Measurements from ENCODE around the gene TOB1. TPM values are rescaled to one million over a fixed set of nuclear protein-coding genes. Genes with fewer than 3 reads are reported as not detected.

TOB1 gene
- total RNA-seq, 2 donors from 2014 or later: 116 to 169 TPM

DNA sequence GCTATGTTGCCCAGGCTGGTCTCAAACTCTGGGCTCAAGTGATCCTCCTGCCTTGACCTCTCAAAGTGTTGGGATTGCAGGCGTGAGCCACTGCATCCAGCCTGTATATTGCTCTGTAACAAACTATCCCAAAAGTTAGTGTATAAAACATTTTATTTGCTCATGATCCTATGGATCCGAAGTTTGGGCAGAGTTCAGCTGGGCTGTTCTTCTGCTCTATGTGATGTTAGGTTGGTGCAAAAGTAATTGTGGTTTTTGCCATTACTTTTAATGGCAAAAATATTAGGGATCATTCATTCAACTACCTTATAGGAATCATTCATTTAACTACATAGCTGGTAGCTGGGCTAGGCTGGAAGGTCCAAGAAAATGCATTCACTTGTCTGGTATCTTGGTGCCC, 43.6 kb downstream of the TOB1 start:
- Histone ChIP-seq H3K4me1 (no peaks in the 10 kb centered on the region), H3K36me3 (no peaks in the 10 kb centered on the region), H3K9ac (ENCODE audit: low read depth in 2 of 2, low read length in 2 of 2) (no peak overlapping the region), H3K4me3 (no peak overlapping the region), H3K27me3 (no peaks in the 10 kb centered on the region), H3K9me3 (no peaks in the 10 kb centered on the region), H3K27ac (no peak overlapping the region)
- no peak for DNase-seq
- TF ChIP-seq, protein P1, sequence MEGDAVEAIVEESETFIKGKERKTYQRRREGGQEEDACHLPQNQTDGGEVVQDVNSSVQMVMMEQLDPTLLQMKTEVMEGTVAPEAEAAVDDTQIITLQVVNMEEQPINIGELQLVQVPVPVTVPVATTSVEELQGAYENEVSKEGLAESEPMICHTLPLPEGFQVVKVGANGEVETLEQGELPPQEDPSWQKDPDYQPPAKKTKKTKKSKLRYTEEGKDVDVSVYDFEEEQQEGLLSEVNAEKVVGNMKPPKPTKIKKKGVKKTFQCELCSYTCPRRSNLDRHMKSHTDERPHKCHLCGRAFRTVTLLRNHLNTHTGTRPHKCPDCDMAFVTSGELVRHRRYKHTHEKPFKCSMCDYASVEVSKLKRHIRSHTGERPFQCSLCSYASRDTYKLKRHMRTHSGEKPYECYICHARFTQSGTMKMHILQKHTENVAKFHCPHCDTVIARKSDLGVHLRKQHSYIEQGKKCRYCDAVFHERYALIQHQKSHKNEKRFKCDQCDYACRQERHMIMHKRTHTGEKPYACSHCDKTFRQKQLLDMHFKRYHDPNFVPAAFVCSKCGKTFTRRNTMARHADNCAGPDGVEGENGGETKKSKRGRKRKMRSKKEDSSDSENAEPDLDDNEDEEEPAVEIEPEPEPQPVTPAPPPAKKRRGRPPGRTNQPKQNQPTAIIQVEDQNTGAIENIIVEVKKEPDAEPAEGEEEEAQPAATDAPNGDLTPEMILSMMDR (IDR thresholded peaks at IDR 0.05): no peak
- intact Hi-C loops (cut with DNase I): no loop called here

GRCh38 chr17:50820651-50821050, 45.5 kb downstream of the TOB1 start:
- Histone ChIP-seq H3K4me3 (no peak overlapping the region), H3K9me3 (no peaks in the 10 kb centered on the region), H3K36me3 (no peaks in the 10 kb centered on the region), H3K4me1 (no peaks in the 10 kb centered on the region), H3K27ac (no peak overlapping the region), H3K9ac (ENCODE audit: low read depth in 2 of 2, low read length in 2 of 2) (no peak overlapping the region), H3K27me3 (no peaks in the 10 kb centered on the region)
- intact Hi-C loops (cut with DNase I): no loop called here
- no peak for DNase-seq
- TF ChIP-seq, protein P1 (IDR thresholded peaks at IDR 0.05): no peak

GRCh38 chr17:50818921-50819657, 47.1 kb downstream of the TOB1 start:
- no peak overlapping the region for H3K4me3 ChIP-seq
- no peaks in the 10 kb centered on the region for H3K36me3 ChIP-seq

DNA sequence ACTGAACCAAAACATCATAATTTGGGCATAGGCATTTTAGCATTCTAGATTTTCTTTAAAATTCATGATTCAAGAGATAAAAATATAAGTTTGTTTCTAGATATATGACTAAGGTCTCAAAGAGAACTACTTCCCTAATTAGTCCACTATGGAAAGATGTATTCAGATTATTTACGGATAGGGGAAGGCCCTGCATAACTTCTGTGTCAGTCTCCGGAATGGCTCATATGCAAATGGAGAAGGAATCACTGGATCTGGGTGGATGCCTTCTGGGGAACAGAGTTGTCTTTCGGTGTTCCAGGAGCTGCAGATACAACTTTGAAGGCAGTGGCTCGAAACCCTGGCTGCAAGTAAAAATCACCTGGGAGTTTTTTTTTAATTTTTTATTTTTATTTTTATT, 47.9 kb downstream of the TOB1 start:
- Histone ChIP-seq H3K36me3 (no peaks in the 10 kb centered on the region), H3K27ac (no peak overlapping the region), H3K27me3 (no peaks in the 10 kb centered on the region), H3K4me3 (no peak overlapping the region), H3K9me3 (no peaks in the 10 kb centered on the region), H3K9ac (ENCODE audit: low read depth in 2 of 2, low read length in 2 of 2) (no peak overlapping the region), H3K4me1 (no peaks in the 10 kb centered on the region)
- TF ChIP-seq, protein P1 (IDR thresholded peaks at IDR 0.05): no peak
- intact Hi-C loops (cut with DNase I): no loop called here
- no peak for DNase-seq

More at GRCh38 chr17:50818921-50819657, 47.1 kb downstream of the TOB1 start:
- TF ChIP-seq, protein P1 (IDR thresholded peaks at IDR 0.05): no peak
- DNase-seq: no peak
- Histone ChIP-seq H3K27ac (no peak overlapping the region), H3K9ac (ENCODE audit: low read depth in 2 of 2, low read length in 2 of 2) (no peak overlapping the region), H3K27me3 (no peaks in the 10 kb centered on the region), H3K4me1 (no peaks in the 10 kb centered on the region), H3K9me3 (no peaks in the 10 kb centered on the region)
- intact Hi-C loops (cut with DNase I): no loop called here

GRCh38 chr17:50817838-50818237, 48.3 kb downstream of the TOB1 start:
- Histone ChIP-seq H3K27me3 (no peaks in the 10 kb centered on the region), H3K9ac (ENCODE audit: low read depth in 2 of 2, low read length in 2 of 2) (no peak overlapping the region), H3K27ac (no peak overlapping the region), H3K4me3 (no peak overlapping the region), H3K9me3 (no peaks in the 10 kb centered on the region), H3K4me1 (no peaks in the 10 kb centered on the region), H3K36me3 (no peaks in the 10 kb centered on the region)
- intact Hi-C loops (cut with DNase I): no loop called here
- DNase-seq: no peak
- TF ChIP-seq, protein P1 (IDR thresholded peaks at IDR 0.05): no peak
